ENCODE data around the gene MYO3B.

- no peak for TF ChIP-seq EZH2 (IDR thresholded peaks at IDR 0.05; ENCODE audit: insufficient read depth, poor library complexity, severe bottlenecking)
- no peak for TF ChIP-seq EZH2phosphoT487 (IDR thresholded peaks at IDR 0.05; ENCODE audit: insufficient read depth, low read depth)
Observed at GRCh38 chr2:170212625-170213280, 34.8 kb downstream of the MYO3B start.

Measured in GM23248 (cell line).